Psoas muscle (tissue), 8 donors: ENCODE data around the gene PTPRF. TPM values are rescaled to one million over a fixed set of nuclear protein-coding genes. Genes with fewer than 3 reads are reported as not detected.

Source experiments
- ATAC-seq, 4 donors: fragments of 200-7000 bp; cut with Tn5 transposase; one replicate each; pipeline ENCODE4 v1.9.1; 2020; ENCODE audit warnings: moderate library complexity in 3 of 4, mild to moderate bottlenecking in 2 of 4
- DNase-seq, 2 donors: peaks; one replicate each; pipeline ENCODE4 v3.0.0-alpha.2; 2020
- H3K27ac ChIP-seq: fragments of 200-600 bp; one replicate; pipeline ENCODE4 v1.8.0; 2022
- H3K27me3 ChIP-seq, 3 donors: fragments of 200-600 bp in 1 of 3; one replicate each; pipeline versions ENCODE4 v1.6.1 to v1.8.0; 2013 to 2022; ENCODE audit warnings: low read length in 2 of 3, mild to moderate bottlenecking in 2 of 3, moderate library complexity in 1 of 3; ENCODE audit not compliant: insufficient read depth in 3 of 3
- H3K36me3 ChIP-seq, 2 donors: fragments of 200-600 bp in 1 of 2; one replicate each; pipeline versions ENCODE4 v1.6.1 to v1.8.0; 2013 to 2022; ENCODE audit warnings: low read depth in 1 of 2, mild to moderate bottlenecking in 1 of 2, moderate library complexity in 1 of 2; ENCODE audit not compliant: insufficient read depth in 1 of 2
- H3K4me1 ChIP-seq: fragments of 200-600 bp; one replicate; pipeline ENCODE4 v1.8.0; 2022
- H3K4me3 ChIP-seq: fragments of 200-600 bp; one replicate; pipeline ENCODE4 v1.8.0; 2022; ENCODE audit warnings: mild to moderate bottlenecking
- H3K9me3 ChIP-seq: fragments of 200-600 bp; one replicate; pipeline ENCODE4 v1.8.0; 2022
- CTCF ChIP-seq: fragments of 200-600 bp; IDR thresholded peaks from one replicate; pipeline ENCODE4 v1.8.0; 2022; ENCODE audit warnings: antibody characterized with exemption
- WGBS, 3 donors: extraction: QIAGEN DNeasy Blood & Tissue Kit; methylation state at CpG; one replicate each; pipeline versions ENCODE4 v1.1.6 to v1.1.7; 2013; 5-methylcytosine and 5-hydroxymethylcytosine counted together
- intact Hi-C, 2 donors: fragments of 100-400 bp; cut with DNase I; formaldehyde crosslinking; loops; one replicate each; pipeline versions ENCODE4 v1.11.0 to v1.14.2; 2022
- polyA plus RNA-seq, 3 donors: library from polyadenylated mRNA; stranded (reverse); fragments of 200-250 nt; gene quantifications; one replicate each; pipeline ENCODE4 v1.2.3, GENCODE V29; 2013
- total RNA-seq, 4 donors: library from RNA; stranded (reverse); fragmentation: NEBNext Ultra II Directional in 2 of 4; extraction: Animal tissue kit (Norgen Biotek cat#: 25700) in 2 of 4; gene quantifications; one replicate each; pipeline versions ENCODE4 v1.2.1 to v1.2.4, GENCODE V29; 2021 to 2023
- donor health status: healthy with polysubstance abuse.
- donor health status: DM: no; HTN: no; CAD: no; lungs with moderate emphysema.
- donor health status: Bipolar disorder and iron deficiency.
- donor health status: healthy.
- donor health status: DM: yes; HTN: yes; CAD: no.
- donor health status: DM: no; HTN: no; CAD: no.
- donor health status: DM: no; HTN: no; CAD: no.
- donor health status: DM: yes; HTN: yes; CAD: no.

PTPRF gene
- total and polyA plus RNA-seq, 7 donors = 0.65 to 8.9 (median 1.9) TPM

GRCh38 chr1:43650310-43651085, 119.8 kb downstream of the PTPRF start:
- 0% methylated on average over 31 to 33 of the region's 33 CpGs for WGBS, 3 donors
- intact Hi-C loops = no loop called here
- peak; percentile 89 to 93 (median 92) for ATAC-seq

GRCh38 chr1:43651188-43651587, 120.5 kb downstream of the PTPRF start:
- Histone ChIP-seq H3K9me3 (no peaks in the 10 kb centered on the region), H3K4me1 (peaks cover 15% of the 10 kb centered on the region), H3K36me3 (peaks cover 14 to 31% of the 10 kb centered on the region in 2 donors), H3K27ac (no peak overlapping the region), H3K27me3 (no peaks in the 10 kb centered on the region), H3K4me3 (peak overlapping the region; percentile 95)
- DNase-seq (no peak), ATAC-seq (no peak)
- no peak for TF ChIP-seq CTCF
- intact Hi-C loops = no loop called here
- WGBS, 3 donors = 44 to 53% (median 46%) methylated on average over 6 of the region's 6 CpGs

More at GRCh38 chr1:43650310-43651085, 119.8 kb downstream of the PTPRF start:
- H3K9me3 ChIP-seq = no peaks in the 10 kb centered on the region
- no peaks in the 10 kb centered on the region for H3K27me3 ChIP-seq
- DNase-seq = peak; percentile 93 to 96
- peak overlapping the region; percentile 95 for H3K4me3 ChIP-seq
- peak overlapping the region; percentile 95 for H3K27ac ChIP-seq
- H3K4me1 ChIP-seq = peaks cover 15% of the 10 kb centered on the region
- no peak for TF ChIP-seq CTCF
- H3K36me3 ChIP-seq = peaks cover 10 to 24% of the 10 kb centered on the region in 2 donors

- Histone ChIP-seq H3K27ac (no peak overlapping the region), H3K9me3 (no peaks in the 10 kb centered on the region), H3K4me1 (peaks cover 15% of the 10 kb centered on the region), H3K27me3 (no peaks in the 10 kb centered on the region), H3K4me3 (peak overlapping the region; percentile 95), H3K36me3 (peaks cover 14 to 38% of the 10 kb centered on the region in 2 donors)
- intact Hi-C loops = no loop called here
- WGBS, 3 donors = 59 to 77% (median 60%) methylated on average over 3 of the region's 3 CpGs
- TF ChIP-seq CTCF = no peak
- DNase-seq (no peak), ATAC-seq (no peak)
Measured at GRCh38 chr1:43651902-43652301, 121.2 kb downstream of the PTPRF start.

- H3K27ac ChIP-seq = no peak overlapping the region
- 55 to 64% (median 57%) methylated on average over 3 of the region's 3 CpGs for WGBS, 3 donors
- H3K4me3 ChIP-seq = no peak overlapping the region
- ATAC-seq (no peak), DNase-seq (no peak)
- peaks cover 15% of the 10 kb centered on the region for H3K4me1 ChIP-seq
- H3K36me3 ChIP-seq = peaks cover 14 to 52% of the 10 kb centered on the region in 2 donors
- no peaks in the 10 kb centered on the region for H3K9me3 ChIP-seq
- TF ChIP-seq CTCF = no peak
- intact Hi-C loops = no loop called here
- no peaks in the 10 kb centered on the region for H3K27me3 ChIP-seq
Measured at GRCh38 chr1:43653339-43653738, 122.7 kb downstream of the PTPRF start.

GRCh38 chr1:43653893-43654292, 123.2 kb downstream of the PTPRF start:
- Histone ChIP-seq H3K27me3 (no peaks in the 10 kb centered on the region), H3K9me3 (no peaks in the 10 kb centered on the region), H3K4me1 (peaks cover 15% of the 10 kb centered on the region), H3K27ac (no peak overlapping the region), H3K36me3 (peaks cover 14 to 58% of the 10 kb centered on the region in 2 donors), H3K4me3 (no peak overlapping the region)
- WGBS, 3 donors = 80 to 84% (median 81%) methylated on average over 5 of the region's 5 CpGs
- ATAC-seq (no peak), DNase-seq (no peak)
- TF ChIP-seq CTCF = no peak
- intact Hi-C loops = no loop called here
